RWPE2 (cell line): ENCODE data around the gene TMC6.

Experiments
- ATAC-seq: fragments of 200-7000 bp; cut with Tn5 transposase; 3 replicates; pipeline ENCODE4 v1.9.1; 2021; ENCODE audit warnings: low read depth
- DNase-seq: peaks from one replicate; pipeline ENCODE4 v3.0.0-alpha.2; 2020; ENCODE audit warnings: low spot score
- H3K27ac ChIP-seq: fragments of 450-650 bp; 2 replicates; pipeline ENCODE4 v1.5.1; 2017; ENCODE audit warnings: mild to moderate bottlenecking; ENCODE audit not compliant: poor library complexity, severe bottlenecking
- H3K27me3 ChIP-seq: fragments of 250-450 bp; sonication (Bioruptor Pico); 2 replicates; pipeline ENCODE4 v1.5.1; 2021; ENCODE audit warnings: mild to moderate bottlenecking, moderate library complexity; ENCODE audit not compliant: insufficient read depth, poor library complexity, severe bottlenecking
- H3K36me3 ChIP-seq: fragments of 250-450 bp; sonication (Bioruptor Pico); 2 replicates; pipeline ENCODE4 v1.5.1; 2020; ENCODE audit warnings: low read depth, mild to moderate bottlenecking, moderate library complexity
- H3K4me1 ChIP-seq: fragments of 250-450 bp; sonication (Bioruptor Pico); 2 replicates; pipeline ENCODE4 v1.5.1; 2021; ENCODE audit warnings: mild to moderate bottlenecking, moderate library complexity; ENCODE audit not compliant: insufficient read depth, poor library complexity, severe bottlenecking
- H3K4me3 ChIP-seq: fragments of 250-450 bp; sonication (Bioruptor Pico); 2 replicates; pipeline ENCODE4 v1.5.1; 2021; ENCODE audit warnings: mild to moderate bottlenecking, moderate library complexity; ENCODE audit not compliant: severe bottlenecking
- H3K9me3 ChIP-seq: fragments of 250-450 bp; sonication (Bioruptor Pico); 2 replicates; pipeline ENCODE4 v1.5.1; 2021; ENCODE audit warnings: mild to moderate bottlenecking, moderate library complexity; ENCODE audit not compliant: severe bottlenecking
- TF ChIP-seq, protein P1 (sequence below): fragments of 450-650 bp; IDR thresholded peaks from one replicate; pipeline ENCODE4 v1.5.1; 2017; ENCODE audit warnings: mild to moderate bottlenecking, moderate library complexity; ENCODE audit not compliant: poor library complexity, severe bottlenecking

Gene TMC6

DNA sequence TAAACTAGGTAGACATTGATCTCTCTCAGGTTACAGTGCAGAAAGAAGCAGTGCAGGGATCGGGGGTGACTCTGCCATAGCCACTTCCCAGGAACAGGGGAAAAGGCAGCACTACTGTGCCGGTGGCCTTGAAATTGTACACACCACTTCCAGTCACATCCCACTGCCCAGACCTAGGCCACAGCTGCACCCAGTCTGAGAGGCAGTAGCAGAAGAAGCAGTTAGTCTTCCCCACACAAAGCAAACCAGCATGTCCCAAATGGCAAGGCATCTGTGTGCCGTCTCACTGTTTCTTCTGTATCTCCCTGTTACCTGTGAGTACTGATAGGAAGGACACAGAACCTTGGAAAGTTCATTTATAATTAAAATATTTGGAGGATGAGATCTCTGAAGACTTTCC lies 47.0 kb downstream of the TMC6 start:
- Histone ChIP-seq H3K36me3 (no peaks in the 10 kb centered on the region), H3K4me3 (no peak overlapping the region), H3K27me3 (no peaks in the 10 kb centered on the region), H3K4me1 (no peaks in the 10 kb centered on the region), H3K9me3 (no peaks in the 10 kb centered on the region), H3K27ac (no peak overlapping the region)
- ATAC-seq: no peak
- TF ChIP-seq, protein P1, sequence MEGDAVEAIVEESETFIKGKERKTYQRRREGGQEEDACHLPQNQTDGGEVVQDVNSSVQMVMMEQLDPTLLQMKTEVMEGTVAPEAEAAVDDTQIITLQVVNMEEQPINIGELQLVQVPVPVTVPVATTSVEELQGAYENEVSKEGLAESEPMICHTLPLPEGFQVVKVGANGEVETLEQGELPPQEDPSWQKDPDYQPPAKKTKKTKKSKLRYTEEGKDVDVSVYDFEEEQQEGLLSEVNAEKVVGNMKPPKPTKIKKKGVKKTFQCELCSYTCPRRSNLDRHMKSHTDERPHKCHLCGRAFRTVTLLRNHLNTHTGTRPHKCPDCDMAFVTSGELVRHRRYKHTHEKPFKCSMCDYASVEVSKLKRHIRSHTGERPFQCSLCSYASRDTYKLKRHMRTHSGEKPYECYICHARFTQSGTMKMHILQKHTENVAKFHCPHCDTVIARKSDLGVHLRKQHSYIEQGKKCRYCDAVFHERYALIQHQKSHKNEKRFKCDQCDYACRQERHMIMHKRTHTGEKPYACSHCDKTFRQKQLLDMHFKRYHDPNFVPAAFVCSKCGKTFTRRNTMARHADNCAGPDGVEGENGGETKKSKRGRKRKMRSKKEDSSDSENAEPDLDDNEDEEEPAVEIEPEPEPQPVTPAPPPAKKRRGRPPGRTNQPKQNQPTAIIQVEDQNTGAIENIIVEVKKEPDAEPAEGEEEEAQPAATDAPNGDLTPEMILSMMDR: no peak
- DNase-seq: no peak

DNA sequence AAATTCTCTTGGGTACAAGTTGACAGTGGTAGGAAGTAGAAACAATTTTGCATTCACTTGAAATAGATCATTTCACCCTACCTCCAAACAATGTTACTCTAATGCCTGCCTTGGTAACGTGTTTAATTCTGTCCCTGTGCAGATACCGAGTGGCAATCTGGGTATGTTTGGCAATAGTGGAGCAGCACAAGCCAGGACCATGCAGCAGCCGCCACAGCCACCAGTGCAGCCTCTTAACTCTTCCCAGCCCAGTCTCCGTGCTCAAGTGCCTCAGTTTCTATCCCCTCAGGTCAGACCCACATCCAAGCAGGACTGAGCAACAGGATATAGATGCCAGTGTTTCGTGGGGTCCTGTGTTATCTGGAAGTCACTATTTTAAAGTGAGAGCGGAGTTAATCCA lies 49.3 kb downstream of the TMC6 start:
- no peak for ATAC-seq
- Histone ChIP-seq H3K36me3 (no peaks in the 10 kb centered on the region), H3K27me3 (no peaks in the 10 kb centered on the region), H3K4me3 (no peak overlapping the region), H3K27ac (no peak overlapping the region), H3K9me3 (no peaks in the 10 kb centered on the region), H3K4me1 (no peaks in the 10 kb centered on the region)
- TF ChIP-seq, protein P1: no peak
- DNase-seq: no peak

DNA sequence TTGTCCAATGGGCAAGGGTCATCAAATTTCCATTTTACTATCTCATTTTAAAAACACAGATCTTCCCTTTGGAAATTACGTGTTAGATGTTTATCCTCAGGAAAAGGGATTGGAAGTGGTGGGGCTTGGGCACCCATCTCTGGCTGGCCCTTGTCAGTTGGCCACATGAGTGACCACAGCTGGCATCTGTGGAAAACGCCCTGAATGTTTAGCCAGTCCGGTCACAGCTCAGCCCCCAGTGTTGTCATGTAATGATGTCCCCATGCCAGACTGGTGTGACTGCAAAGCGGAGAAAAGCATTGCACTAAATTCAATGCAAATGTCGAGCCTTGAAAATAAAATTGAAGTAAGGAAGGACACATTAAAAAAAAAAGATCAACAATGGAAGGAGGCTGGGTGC lies 53.0 kb downstream of the TMC6 start:
- ATAC-seq (no peak), DNase-seq (no peak)
- H3K4me1 ChIP-seq: no peaks in the 10 kb centered on the region
- no peak overlapping the region for H3K27ac ChIP-seq
- TF ChIP-seq, protein P1: no peak
- no peaks in the 10 kb centered on the region for H3K9me3 ChIP-seq
- H3K27me3 ChIP-seq: no peaks in the 10 kb centered on the region
- no peaks in the 10 kb centered on the region for H3K36me3 ChIP-seq
- no peak overlapping the region for H3K4me3 ChIP-seq

DNA sequence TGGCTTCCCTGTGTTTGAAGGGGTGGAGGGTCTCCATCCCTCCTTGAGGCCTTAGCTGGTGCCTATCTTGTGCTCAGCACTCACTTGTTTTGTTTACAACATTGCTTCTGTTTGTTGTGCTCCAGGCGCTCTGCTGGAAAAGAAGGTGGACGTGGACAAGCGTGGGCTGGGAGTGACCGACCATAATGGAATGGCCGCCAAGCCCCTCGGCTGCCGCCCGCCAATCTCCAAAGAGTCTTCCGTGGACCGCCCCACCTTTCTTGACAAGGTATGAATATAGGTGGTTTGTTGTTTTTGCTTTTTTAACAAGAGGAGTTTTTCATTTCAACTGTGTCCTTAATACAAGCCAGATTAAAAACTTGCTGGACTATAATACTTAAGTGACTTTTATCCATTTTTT lies 53.5 kb downstream of the TMC6 start:
- H3K4me3 ChIP-seq: no peak overlapping the region
- DNase-seq (no peak), ATAC-seq (no peak)
- H3K27ac ChIP-seq: no peak overlapping the region
- H3K4me1 ChIP-seq: no peaks in the 10 kb centered on the region
- no peaks in the 10 kb centered on the region for H3K36me3 ChIP-seq
- TF ChIP-seq, protein P1: no peak
- no peaks in the 10 kb centered on the region for H3K9me3 ChIP-seq
- H3K27me3 ChIP-seq: no peaks in the 10 kb centered on the region

DNA sequence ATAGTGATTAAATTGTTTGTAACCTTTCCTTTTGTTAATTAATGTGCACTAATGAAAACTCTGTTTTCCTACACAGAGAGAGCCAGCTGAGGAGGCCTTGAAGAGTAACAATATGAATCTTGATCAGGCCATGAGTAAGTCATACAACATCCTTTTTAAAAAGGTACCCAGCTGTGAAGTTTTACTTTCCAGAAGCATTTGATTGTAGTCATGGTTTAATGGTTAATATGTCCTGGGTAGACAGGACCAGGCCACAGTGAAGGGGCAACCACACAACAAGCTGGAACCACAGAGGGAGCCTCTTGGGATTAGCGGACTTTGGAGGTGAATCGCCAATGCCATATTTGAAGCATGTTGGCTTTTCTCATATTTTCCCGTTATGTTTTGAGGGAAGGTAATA lies 55.6 kb downstream of the TMC6 start:
- H3K27ac ChIP-seq: no peak overlapping the region
- H3K9me3 ChIP-seq: no peaks in the 10 kb centered on the region
- H3K4me3 ChIP-seq: no peak overlapping the region
- TF ChIP-seq, protein P1: no peak
- DNase-seq (no peak), ATAC-seq (no peak)
- H3K27me3 ChIP-seq: no peaks in the 10 kb centered on the region
- H3K4me1 ChIP-seq: no peaks in the 10 kb centered on the region
- no peaks in the 10 kb centered on the region for H3K36me3 ChIP-seq
